HG03460 (cell line): ENCODE data around the gene ARHGEF38.
A peak's percentile ranks its signal among the peaks of the same experiment; 100 is the strongest.

Experiments used
- ATAC-seq: cut with Tn5 transposase; IDR thresholded peaks from one replicate; pipeline ENCODE4 v1.9.1; 2021; ENCODE audit not compliant: unreplicated experiment

The ARHGEF38 gene, protein sequence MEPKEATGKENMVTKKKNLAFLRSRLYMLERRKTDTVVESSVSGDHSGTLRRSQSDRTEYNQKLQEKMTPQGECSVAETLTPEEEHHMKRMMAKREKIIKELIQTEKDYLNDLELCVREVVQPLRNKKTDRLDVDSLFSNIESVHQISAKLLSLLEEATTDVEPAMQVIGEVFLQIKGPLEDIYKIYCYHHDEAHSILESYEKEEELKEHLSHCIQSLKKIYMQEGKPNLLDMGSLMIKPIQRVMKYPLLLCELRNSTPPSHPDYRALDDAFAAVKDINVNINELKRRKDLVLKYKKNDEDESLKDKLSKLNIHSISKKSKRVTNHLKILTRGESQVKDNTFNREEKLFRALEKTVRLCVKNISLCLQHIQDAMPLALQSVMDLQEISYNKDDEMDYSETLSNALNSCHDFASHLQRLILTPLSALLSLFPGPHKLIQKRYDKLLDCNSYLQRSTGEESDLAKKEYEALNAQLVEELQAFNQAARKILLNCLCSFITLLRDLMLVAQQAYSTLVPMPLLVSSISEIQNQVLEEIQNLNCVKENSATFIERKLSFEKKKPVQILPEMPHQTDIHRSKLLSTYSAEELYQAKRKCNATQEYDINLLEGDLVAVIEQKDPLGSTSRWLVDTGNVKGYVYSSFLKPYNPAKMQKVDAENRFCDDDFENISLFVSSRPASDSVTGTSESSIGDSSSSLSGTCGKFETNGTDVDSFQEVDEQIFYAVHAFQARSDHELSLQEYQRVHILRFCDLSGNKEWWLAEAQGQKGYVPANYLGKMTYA

DNA sequence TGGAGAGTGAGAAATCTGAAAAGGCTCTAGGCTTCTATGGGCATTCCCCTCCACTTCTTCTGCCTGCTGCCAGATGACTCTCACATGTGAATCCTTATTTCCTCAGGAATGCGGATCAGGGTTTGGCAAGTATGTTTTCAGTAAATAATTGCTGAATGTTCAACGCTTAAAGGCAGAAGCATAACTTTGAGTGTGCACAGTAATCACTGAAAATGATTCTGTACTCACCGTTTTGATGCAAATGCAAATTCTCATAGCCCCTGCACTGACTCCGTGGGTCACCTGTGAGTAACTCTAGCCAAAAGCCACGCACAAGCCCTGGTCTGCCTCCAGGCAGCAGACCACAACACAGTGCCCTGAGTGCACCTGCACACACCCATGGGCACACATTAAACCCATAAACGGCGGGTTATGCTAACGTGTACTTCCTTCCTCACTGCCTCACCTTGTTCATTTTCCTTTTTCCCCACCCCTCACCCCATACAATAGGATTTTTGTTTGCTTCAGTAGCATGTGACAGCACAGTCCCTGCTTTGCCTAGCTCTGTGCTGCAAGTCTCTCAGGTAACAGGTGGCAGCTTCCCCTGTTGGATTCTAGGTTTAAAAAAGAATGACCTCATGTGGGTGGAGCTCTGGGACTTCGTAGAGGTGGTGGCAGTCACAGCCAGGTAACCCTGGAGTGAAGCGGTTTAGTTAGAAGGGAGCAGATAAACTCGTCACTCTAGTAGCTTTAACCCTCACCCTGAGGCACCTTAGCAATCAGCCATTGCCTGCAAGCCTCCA, at the start of gene ARHGEF38:
Gene ARHGEF38, plus strand, starts transcription at position 656 of the 782 bp plus-strand sequence. CDS start 146 bp downstream, outside the sequence.
- no peak for ATAC-seq

DNA sequence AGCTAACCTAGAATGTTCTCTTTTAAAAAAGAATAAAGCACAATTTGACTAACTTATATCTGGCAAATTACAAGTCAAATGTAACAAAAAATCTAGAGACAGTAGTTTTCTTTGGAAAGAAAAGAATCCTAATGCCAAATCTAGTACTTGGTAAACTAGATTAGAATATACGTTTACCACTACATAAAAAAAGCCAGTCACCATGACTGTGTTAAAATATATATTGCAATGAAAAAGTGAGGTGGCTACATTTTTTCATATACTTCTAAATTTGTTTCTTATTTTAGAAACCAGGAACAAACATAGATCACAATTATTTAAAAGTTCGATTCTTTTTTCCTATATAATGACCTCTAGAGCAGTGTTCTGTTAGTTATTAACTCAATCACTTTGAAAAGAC, 48.9 kb upstream of the ARHGEF38 start:
- ATAC-seq = no peak

DNA sequence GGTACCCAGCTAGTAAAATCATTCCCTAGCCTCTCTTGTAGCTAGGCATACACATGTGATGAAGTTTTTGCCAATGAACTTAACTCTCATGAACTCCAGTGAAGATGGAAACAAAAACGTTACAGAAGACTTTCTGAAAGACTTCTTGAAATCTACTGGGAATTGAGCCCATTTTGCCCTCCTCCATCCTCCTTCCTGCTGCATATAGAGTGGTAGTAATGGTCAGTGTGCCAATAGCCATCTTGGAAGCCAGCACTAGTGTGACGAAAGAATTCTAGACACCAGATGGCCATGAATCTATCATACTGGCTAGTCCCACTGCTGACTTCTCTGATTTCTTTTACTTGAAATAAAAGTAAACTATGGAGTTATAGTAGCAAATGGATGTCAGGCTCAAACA, 47.7 kb upstream of the ARHGEF38 start:
- no peak for ATAC-seq

DNA sequence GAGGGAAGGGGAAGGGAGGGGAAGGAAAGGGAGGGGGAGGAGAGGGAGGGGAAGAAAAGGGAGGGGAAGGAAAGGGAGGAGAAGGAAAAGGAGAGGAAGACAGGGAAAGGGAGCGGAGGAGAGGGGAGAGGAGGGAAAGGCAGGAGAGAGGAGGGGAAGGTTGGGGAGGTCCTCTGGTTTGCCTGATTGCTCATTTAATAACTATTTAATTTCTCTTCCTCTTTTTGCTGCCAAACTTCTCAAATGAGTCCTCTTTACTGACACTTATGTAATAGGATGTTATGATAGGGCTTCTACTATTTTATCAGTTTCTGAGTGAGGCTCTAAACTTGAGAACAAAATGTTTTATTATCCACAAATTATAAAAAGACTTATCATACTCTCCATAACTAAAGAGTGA, 43.1 kb upstream of the ARHGEF38 start:
- peak; percentile 92 for ATAC-seq

DNA sequence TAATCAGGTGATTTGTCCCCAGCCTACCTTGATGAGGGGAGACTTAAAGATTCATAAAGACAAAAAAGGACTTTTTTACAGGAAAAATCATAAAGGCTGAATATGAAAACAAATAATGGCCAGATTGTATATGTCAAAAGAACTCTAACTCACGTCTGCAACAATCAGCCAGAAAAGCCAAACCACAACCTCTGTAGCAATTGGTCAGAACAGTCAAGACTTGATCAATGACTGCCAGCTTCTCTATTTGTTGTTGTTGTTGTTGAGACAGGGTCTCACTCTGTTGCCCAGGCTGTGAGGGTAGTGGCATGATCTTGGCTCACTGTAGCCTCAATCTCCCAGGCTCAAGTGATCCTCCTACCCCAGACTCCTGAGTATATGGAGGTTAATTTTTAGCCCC, 42.7 kb upstream of the ARHGEF38 start:
- ATAC-seq = peak; percentile 39

DNA sequence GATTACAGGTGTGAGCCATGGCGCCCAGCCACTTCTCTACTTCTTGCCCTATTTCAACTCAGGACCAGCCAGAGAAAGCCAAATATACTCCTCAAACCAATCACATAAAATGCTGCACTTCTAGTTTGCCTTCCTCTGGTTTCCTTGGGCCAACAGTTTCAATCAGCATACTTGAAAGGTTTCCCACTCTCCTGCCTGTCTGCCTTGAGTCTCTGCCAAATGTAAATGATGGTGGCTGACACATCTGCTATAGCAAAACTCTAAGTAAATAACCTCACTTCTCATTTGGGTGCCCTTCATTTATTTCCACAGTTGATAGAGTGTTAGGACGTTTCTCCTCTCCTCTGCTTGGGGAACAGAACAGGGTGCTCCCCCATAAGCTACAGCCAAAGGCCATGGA, 42.2 kb upstream of the ARHGEF38 start:
- ATAC-seq = no peak

DNA sequence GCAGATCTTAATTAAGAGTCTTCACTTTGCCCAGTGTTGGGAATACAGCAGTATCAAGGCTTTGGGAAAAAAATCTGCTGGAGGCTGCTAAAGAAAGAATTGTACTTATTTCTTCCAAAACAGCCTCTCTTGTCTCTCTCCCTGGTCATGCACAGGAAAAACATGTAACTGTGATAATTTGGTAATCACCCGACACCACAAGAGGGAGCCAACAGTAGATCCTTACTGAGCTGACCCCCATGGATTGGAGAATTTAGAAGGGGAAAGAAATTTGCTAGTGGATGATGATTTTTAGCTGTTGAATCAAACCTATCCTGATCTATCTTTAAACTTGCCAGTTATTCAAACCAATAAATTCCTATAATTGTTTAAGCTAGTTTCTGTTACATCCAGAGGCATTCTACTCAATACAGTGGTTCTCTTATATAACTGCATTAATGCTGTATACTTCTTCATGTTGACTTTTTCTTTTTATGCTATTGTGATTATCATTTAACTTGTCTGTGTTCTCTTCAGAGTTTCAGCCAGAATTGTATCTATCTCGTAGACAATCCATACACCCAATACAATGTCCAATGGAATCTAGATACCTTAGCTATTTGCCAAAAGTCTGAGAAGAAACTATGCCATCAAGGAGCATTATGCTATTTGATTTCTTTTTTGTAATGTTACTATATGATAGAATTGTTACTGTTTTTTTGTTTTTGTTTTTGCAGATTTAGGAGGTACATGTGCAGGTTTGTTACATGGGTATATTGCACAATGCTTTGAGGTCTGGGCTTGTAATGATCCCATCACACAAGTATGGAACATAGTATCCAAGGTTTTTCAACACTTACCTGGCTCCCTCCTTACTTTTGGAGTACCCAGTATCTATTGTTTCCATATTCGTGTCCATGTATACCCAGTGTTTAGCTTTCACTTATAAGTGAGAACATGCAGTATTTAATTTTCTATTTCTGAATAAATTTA, 31.3 kb upstream of the ARHGEF38 start:
- ATAC-seq = no peak

DNA sequence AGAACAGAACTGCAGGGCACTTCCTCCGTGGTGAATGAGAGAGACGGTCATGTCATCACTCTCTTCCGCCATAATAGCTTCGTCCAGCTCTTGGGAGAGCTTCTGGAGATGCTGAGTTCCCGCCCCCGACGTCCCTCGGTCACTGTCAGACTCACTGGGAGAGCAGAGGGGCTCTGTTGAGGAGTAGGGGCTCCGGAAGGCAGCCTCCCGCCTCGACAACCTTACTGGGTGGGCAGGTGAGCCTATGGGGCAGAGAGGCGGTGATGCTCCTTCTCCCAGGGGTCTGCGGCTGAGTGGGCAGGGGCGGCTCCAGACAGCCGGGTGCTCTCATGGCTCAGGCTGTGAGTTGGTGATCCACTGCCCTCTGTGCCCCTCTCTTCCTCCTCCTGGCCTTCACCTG, 25.8 kb upstream of the ARHGEF38 start:
- no peak for ATAC-seq

DNA sequence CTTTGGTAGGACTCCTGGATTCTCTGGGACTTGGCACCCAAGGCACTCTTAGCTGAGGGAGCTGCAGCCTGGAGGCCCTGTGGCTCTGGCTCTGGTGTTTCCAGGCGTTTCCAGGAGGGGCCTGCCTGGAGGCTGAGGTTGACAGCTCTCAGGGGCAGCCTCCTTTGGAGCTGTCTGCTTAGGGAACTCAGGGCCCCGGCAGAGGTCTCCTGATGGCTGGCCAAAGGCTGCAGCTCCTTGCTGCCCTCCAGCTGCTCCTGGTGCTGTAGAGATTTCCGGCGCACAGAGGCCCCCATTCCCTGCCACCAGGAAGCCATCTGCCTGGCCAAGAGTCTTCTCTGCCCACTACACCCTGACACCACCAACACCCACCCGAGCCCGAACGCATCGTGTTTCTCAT, 25.3 kb upstream of the ARHGEF38 start:
- no peak for ATAC-seq

DNA sequence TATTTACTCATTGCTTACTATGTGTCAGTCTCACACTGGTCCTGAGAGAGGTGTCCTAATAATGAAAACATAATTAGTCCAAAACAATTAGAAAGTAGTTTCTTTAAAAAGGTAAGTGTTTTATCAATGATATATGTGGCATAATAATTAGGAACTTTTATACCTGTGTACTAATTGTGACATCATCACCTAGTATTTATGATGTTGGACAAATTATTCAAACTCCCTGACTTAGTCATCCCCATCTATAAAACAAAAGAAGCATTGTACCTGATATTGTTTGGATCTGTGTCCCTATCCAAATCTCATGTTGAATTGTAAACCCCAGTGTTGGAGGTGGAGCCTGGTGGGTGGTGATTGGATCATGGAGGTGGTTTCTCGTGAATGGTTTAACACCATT, 15.8 kb upstream of the ARHGEF38 start:
- ATAC-seq = no peak

DNA sequence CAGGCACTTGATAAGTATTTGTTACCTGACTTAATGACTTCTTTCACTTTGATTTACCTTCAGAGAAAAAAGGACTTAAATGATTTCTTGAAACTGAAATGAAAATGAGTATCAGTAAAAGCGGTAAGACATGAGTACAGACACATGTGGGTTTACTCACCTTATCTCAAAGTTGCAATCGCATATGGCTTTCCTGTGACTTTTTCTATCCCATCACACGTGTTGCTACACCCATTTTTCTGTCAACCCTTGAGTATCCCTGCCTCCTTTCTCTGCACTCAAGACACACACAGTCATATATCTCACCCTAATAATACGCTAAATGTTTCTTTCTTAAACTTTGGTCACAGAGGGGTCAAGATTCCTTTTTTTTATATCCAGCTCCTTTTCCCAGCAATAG, 11.0 kb upstream of the ARHGEF38 start:
- ATAC-seq = no peak

DNA sequence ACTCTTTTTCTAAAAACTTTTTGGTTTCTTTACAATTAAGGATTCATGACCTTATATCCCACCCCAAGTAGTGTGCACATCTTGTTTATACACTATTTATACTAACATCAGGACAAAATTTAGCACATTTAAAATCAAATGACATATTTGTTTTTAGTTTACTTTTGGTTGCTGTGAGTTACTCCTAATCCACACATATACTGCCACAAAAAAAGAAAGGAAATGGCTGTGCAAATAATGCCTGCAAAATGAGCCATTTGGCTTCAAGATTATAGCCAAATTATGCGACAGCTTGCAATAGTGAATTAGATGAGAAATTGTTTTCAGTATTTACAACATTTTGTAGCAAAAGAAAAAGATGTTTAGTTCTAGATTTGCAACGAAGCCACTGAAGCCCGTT, 10.4 kb upstream of the ARHGEF38 start:
- no peak for ATAC-seq

DNA sequence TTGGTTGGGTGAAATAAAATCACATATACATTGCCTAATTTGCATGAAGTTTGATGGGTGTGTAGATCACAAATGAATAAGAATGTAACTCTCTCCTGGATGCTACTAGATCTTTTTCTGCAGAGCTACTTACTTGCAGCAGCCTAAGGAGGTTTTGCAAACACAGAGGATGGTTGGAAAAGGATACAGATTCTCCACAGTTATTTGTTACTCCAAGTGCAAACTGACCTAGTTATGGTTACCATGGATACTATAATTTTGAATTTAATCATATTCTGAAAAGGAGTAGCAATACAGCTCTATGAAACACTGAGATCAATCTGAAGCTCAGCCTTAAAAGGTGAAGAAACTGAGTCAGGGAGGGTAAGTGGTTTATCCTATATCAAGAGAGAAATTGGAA, 9.1 kb upstream of the ARHGEF38 start:
- ATAC-seq = no peak

DNA sequence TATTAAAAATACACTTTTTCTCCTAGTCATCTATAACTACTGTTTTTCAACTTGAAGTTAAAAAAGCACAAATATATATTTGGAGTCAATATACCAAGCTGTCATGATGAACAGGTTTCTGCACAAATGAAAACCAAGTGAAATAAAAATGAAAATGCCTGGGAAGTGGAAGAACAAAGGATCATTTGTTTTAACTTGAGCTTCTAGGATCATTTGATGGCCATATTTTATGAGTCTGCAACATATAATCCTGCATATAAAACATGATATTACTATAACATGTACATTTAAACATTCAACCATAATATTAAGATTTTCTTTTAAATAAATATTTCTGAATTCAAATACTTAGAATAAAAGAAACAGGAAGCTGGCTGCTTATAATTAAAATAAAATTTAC, 8.5 kb upstream of the ARHGEF38 start:
- no peak for ATAC-seq

DNA sequence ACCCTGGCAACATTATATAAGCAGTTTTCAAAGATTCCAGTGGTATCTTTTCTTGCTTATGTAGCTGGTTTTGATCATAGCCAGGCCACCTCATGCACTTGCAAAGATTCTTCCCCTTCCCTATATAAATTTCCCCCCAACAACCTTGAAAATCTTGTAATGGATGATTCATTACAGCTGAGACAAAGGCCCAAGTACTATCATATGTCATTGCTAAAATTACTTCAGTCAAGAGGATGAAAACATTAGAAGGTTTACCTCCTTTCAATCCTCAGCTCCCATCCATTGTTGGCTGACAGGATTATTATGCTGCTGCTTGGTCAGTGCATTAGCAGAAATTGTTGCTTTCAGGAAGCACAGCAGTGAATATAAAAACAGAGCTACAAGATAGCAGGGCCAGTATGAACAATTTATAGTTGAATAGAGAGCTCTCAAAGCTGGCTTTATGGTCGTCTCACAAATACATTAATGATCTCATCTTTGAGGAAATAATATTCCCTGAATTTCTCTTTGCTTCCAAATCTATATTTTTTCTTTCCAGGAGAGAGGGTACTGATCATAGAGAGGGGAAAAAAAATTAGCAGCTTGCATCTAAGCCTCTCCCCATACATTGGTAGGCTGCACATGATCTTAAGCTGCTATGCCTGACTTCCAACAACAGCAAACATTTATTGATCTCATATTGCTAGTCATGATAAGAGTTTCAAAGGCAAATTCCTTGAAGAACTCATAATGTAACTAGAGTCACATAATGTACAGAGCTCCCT, 7.7 kb upstream of the ARHGEF38 start:
- ATAC-seq = no peak

DNA sequence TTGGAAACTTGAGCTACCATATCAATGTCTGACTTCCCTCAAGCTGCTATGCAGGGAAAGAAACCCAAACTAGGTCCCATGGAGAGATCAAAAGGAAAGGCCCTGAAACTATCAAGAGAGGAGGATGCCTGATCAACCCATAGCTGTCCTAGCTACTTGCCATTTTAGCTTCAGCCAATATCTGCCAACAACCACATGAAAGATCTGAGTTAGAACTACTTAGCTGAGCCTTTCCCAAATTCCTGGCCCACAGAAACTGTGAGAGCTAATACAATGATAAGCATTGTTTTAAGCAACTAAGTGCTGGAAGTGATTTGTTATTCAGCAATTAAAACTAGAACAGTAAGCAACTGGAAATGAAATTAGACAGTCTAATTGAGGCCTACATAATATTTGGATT, 6.3 kb upstream of the ARHGEF38 start:
- ATAC-seq = no peak

DNA sequence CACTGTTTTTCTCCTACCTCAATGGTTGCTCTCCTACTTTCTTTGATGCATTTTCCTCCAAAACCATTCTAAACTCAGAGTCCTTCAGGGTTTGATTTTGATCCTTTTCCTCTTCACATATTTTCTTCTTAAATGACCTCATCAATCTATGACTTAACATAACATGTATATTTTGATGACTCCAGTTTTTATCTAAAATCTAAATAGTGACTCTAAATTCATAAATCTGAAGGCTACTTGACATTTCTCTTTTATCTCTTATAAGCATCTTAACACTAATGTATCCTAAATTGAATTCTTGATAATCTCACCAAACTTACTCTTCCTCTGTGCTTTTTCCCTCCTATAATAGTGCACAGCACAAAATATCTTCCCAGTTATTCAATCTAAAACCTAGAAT, 4.7 kb upstream of the ARHGEF38 start:
- no peak for ATAC-seq

DNA sequence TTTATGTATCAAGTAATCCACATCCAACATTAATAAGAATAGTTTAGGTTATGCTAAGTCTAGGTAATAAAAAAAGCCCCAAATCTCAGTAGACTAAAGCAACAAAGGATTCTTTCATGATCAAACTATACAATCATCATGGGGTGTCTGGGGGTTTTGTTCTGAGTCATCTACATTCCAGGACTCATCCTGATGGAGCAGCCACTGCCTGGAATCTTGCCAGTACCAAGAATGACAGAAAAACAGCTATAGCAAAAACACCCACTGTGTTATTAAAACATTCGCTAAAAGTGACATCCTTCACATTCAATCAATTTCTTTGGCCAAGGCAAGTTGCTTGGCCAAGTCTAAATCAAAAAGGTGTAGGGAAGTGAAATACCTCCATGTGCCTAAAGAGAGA, 3.9 kb upstream of the ARHGEF38 start:
- no peak for ATAC-seq

DNA sequence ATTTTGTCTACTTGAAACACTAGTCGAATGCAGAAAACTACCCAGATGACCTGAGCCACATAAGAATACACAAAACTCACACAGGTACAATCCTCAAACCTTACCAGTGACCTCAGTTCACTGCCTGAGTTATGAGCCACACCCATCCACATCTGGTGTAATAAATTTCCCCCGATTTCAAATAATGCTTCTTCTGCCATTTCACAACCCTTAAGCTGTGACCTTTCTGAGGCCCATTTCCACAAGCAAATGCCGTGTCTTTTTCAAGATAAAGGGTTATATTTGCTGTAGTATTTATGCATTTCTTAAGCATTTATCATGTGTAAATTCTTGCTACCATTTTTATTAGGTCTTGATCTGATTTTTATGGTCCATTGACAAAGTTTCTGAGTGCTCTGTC, 1.8 kb upstream of the ARHGEF38 start:
- ATAC-seq = no peak

DNA sequence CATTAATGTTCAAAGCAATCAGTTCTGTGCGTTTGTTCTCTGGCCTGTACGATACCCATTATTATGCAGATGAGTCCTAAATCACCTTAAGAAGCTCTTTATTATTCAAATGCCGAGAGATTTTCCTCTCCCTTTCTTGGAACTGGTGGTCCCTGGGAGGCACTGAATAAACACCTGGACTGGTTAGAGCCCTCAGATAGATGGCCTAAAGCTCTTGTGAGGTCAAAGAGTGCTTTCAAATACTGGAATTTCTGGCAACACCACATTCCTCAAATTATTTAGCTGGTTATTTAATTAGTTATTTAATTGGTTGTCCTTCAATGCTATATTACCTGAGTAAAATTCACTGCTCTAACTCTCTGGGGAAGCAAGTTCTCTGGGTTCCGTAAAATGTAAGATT, 3.0 kb downstream of the ARHGEF38 start:
- no peak for ATAC-seq
